ENCODE results near the gene ADNP. TPM values are rescaled to one million over a fixed set of nuclear protein-coding genes. Genes with fewer than 3 reads are reported as not detected.

The ADNP gene
- total and polyA plus RNA-seq, 10 of the 15 experiments (the other 5 are each of a cell fraction or from before 2014, with no cell fraction given) = 23.0 to 74.4 (median 34.9) TPM

GRCh38 chr20:50931306-50932015 lies at the start of gene ADNP (continued):
- peak; percentile 43; the same call in 1 of the 2 replicates for TF ChIP-seq ZBTB4 (CRISPR knock-in tag; IDR thresholded peaks at IDR 0.05)
- TF ChIP-seq POLR2A (IDR thresholded peaks at IDR 0.05; ENCODE audit: low read depth, low read length) = peak; percentile 85
- peak; percentile 98 for TF ChIP-seq ZNF207 (IDR thresholded peaks at IDR 0.05; ENCODE audit: borderline replicate concordance)
- no peak for TF ChIP-seq NFXL1 (IDR thresholded peaks at IDR 0.05; ENCODE audit: borderline replicate concordance)
- TF ChIP-seq POU2F2 (IDR thresholded peaks at IDR 0.05; ENCODE audit: borderline replicate concordance, low read depth, low read length) = peak; percentile 96
- peak; percentile 65; the same call in 1 of the 2 replicates for TF ChIP-seq BCLAF1 (IDR thresholded peaks at IDR 0.05)
- peak in 1 of 2 experiments; percentile 73; a peak in 2 of 3 replicates for TF ChIP-seq EGR1 (IDR thresholded peaks at IDR 0.05; ENCODE audit: borderline replicate concordance in 1 of 2, low read depth in 2 of 2, low read length in 2 of 2)
- no peak; a peak in 1 of 4 replicates for TF ChIP-seq CEBPB (IDR thresholded peaks at IDR 0.05; ENCODE audit: borderline replicate concordance in 1 of 2, low read depth in 2 of 2, low read length in 2 of 2)
- TF ChIP-seq IRF4 (IDR thresholded peaks at IDR 0.05; ENCODE audit: low read depth, low read length) = peak; percentile 62; the same call in 1 of the 2 replicates
- TF ChIP-seq ZBTB33 (IDR thresholded peaks at IDR 0.05) = peak; percentile 70
- peak; percentile 89 for TF ChIP-seq USF1 (IDR thresholded peaks at IDR 0.05; ENCODE audit: borderline replicate concordance, extremely low read length, insufficient read depth, low read depth, low read length)
- peak; percentile 86 for TF ChIP-seq BRCA1 (IDR thresholded peaks at IDR 0.05; ENCODE audit: low read depth, low read length)
- no peak for TF ChIP-seq ZBTB11 (CRISPR knock-in tag; IDR thresholded peaks at IDR 0.05)
- peak; percentile 65 for TF ChIP-seq RELA (IDR thresholded peaks at IDR 0.05; ENCODE audit: borderline replicate concordance, partially characterized antibody)
- no peak for TF ChIP-seq STAT3 (IDR thresholded peaks at IDR 0.05; ENCODE audit: low read depth, low read length)
- peak; percentile 80; the same call in 1 of the 2 replicates for TF ChIP-seq BACH1 (IDR thresholded peaks at IDR 0.05; ENCODE audit: borderline replicate concordance)

Data from GM12878 (cell line).